SK-N-SH (cell line): ENCODE data around the gene CDK6. TPM values are rescaled to one million over a fixed set of nuclear protein-coding genes. Genes with fewer than 3 reads are reported as not detected.
A peak's percentile ranks its signal among the peaks of the same experiment; 100 is the strongest.

Experiments used
- CTCF ChIA-PET: fragments of 300-600, 350-600 bp; formaldehyde crosslinking; extraction: SDS; loops from one replicate; lab custom pipeline; 2021; lab: Yijun Ruan, JAX
- POLR2A ChIA-PET: fragments of 350-600 bp; sonication (Branson Sonifier 250); formaldehyde crosslinking; extraction: SDS; loops from one replicate; lab custom pipeline; 2020; ENCODE audit warnings: antibody characterized with exemption, inconsistent platforms; lab: Yijun Ruan, JAX
- DNase-seq: peaks from one replicate; pipeline ENCODE4 v3.0.0; 2012
- H2AFZ ChIP-seq: fragments of 200-600 bp; sonication (generic); 2 replicates; pipeline ENCODE4 v1.8.1; 2016; ENCODE audit warnings: antibody characterized with exemption, mild to moderate bottlenecking, low read depth
- H3F3A ChIP-seq: fragments of 200-600 bp; sonication (generic); replicated peaks from 2 replicates; pipeline ENCODE3; 2016; ENCODE audit warnings: antibody characterized with exemption, mild to moderate bottlenecking; ENCODE audit not compliant: insufficient read depth
- H3K27ac ChIP-seq, 2 experiments: fragments of 200-500 bp in 1 of 2; fragments of 200-600 bp in 1 of 2; sonication (Bioruptor generic) in 1 of 2; sonication (generic), shearing (Covaris generic) in 1 of 2; 2 replicates each; pipeline versions ENCODE4 v1.5.1 to v1.6.1; 2014 to 2016; ENCODE audit warnings: low read depth in 2 of 2, inconsistent platforms in 1 of 2, low read length in 1 of 2, mild to moderate bottlenecking in 1 of 2, mixed read lengths in 1 of 2
- H3K27me3 ChIP-seq: fragments of 200-600 bp; sonication (generic), shearing (Covaris generic); 2 replicates; pipeline ENCODE4 v1.6.1; 2016; ENCODE audit warnings: mixed run types; ENCODE audit not compliant: insufficient read depth
- H3K36me3 ChIP-seq, 2 experiments: fragments of 200-500 bp in 1 of 2; fragments of 200-600 bp in 1 of 2; sonication (Bioruptor generic) in 1 of 2; sonication (generic) in 1 of 2; replicated peaks in 1 of 2; 2 replicates each; pipeline versions ENCODE3 to v1.5.1; 2014 to 2016; ENCODE audit warnings: low read length in 1 of 2, mild to moderate bottlenecking in 1 of 2; ENCODE audit not compliant: insufficient read depth in 2 of 2, control insufficient read depth in 1 of 2
- H3K4me1 ChIP-seq, 2 experiments: fragments of 200-500 bp in 1 of 2; fragments of 200-600 bp in 1 of 2; sonication (Bioruptor generic) in 1 of 2; sonication (generic), shearing (Covaris generic) in 1 of 2; 2 replicates each; pipeline versions ENCODE4 v1.5.1 to v1.6.1; 2014 to 2016; ENCODE audit warnings: low read depth in 1 of 2, low read length in 1 of 2, mixed run types in 1 of 2; ENCODE audit not compliant: insufficient read depth in 2 of 2, control insufficient read depth in 1 of 2
- H3K4me2 ChIP-seq: fragments of 200-600 bp; sonication (generic), shearing (Covaris generic); 2 replicates; pipeline ENCODE4 v1.6.1; 2017; ENCODE audit warnings: mixed run types
- H3K4me3 ChIP-seq, 2 experiments: fragments of 200-500 bp in 1 of 2; fragments of 200-600 bp in 1 of 2; sonication (Bioruptor generic) in 1 of 2; sonication (generic), shearing (Covaris generic) in 1 of 2; 2 replicates each; pipeline versions ENCODE4 v1.5.1 to v1.8.1; 2014 to 2016; ENCODE audit warnings: low read depth in 2 of 2, inconsistent platforms in 1 of 2, low read length in 1 of 2, mild to moderate bottlenecking in 1 of 2, mixed read lengths in 1 of 2, moderate library complexity in 1 of 2
- H3K79me2 ChIP-seq: fragments of 200-600 bp; sonication (generic); 2 replicates; pipeline ENCODE4 v1.8.1; 2017; ENCODE audit warnings: mild to moderate bottlenecking; ENCODE audit not compliant: insufficient read depth
- H3K9ac ChIP-seq: fragments of 200-600 bp; sonication (generic); 2 replicates; pipeline ENCODE4 v1.6.1; 2017; ENCODE audit warnings: mixed run types
- H3K9me2 ChIP-seq: fragments of 200-600 bp; sonication (generic); 2 replicates; pipeline ENCODE4 v1.6.1; 2017; ENCODE audit warnings: mixed run types
- H3K9me3 ChIP-seq: fragments of 200-600 bp; sonication (generic); 2 replicates; pipeline ENCODE4 v1.6.1; 2017; ENCODE audit warnings: mixed run types, mild to moderate bottlenecking, moderate library complexity
- H4K20me1 ChIP-seq: fragments of 200-600 bp; sonication (generic); 2 replicates; pipeline ENCODE4 v1.6.1; 2017; ENCODE audit warnings: mild to moderate bottlenecking, mixed run types; ENCODE audit not compliant: insufficient read depth
- CHD2 ChIP-seq: fragments of 150-350 bp; IDR thresholded peaks from 2 replicates; pipeline ENCODE4 v1.6.1; 2018; ENCODE audit warnings: low read length; ENCODE audit not compliant: partially characterized antibody
- FOSL2 ChIP-seq: IDR thresholded peaks from 2 replicates; pipeline ENCODE4 v1.4.0; 2012; ENCODE audit warnings: low read depth, mild to moderate bottlenecking, moderate library complexity, borderline replicate concordance
- FOXJ3 ChIP-seq: sonication (generic); formaldehyde crosslinking; IDR thresholded peaks from 2 replicates; pipeline ENCODE4 v1.5.1; 2020; ENCODE audit warnings: mild to moderate bottlenecking, missing genetic modification reagents
- FOXM1 ChIP-seq: IDR thresholded peaks from 2 replicates; pipeline ENCODE4 v1.4.0; 2012; ENCODE audit warnings: low read depth, mild to moderate bottlenecking
- GATA2 ChIP-seq: sonication (generic); formaldehyde crosslinking; IDR thresholded peaks from 2 replicates; pipeline ENCODE4 v1.5.0; 2020; ENCODE audit warnings: mild to moderate bottlenecking, missing genetic modification reagents
- IRF3 ChIP-seq: fragments of 150-350 bp; IDR thresholded peaks from 2 replicates; pipeline ENCODE4 v1.6.1; 2016; ENCODE audit warnings: mild to moderate bottlenecking, low read depth, low read length
- JUND ChIP-seq: IDR thresholded peaks from 2 replicates; pipeline ENCODE4 v1.4.0; 2012
- MEF2A ChIP-seq: IDR thresholded peaks from 2 replicates; pipeline ENCODE4 v1.4.0; 2012; ENCODE audit warnings: low read depth, borderline replicate concordance
- MXI1 ChIP-seq: IDR thresholded peaks from 2 replicates; pipeline ENCODE4 v1.6.1; 2012; ENCODE audit warnings: mild to moderate bottlenecking, low read depth, low read length, improper control_type of control experiment
- POLR2AphosphoS5 ChIP-seq: IDR thresholded peaks from 2 replicates; pipeline ENCODE4 v1.6.1; 2012; ENCODE audit warnings: low read depth, low read length
- RAD21 ChIP-seq: IDR thresholded peaks from 2 replicates; pipeline ENCODE4 v1.6.1; 2012; ENCODE audit warnings: mild to moderate bottlenecking, low read length
- REST ChIP-seq: IDR thresholded peaks from 2 replicates; pipeline ENCODE4 v1.6.1; 2012; ENCODE audit warnings: mild to moderate bottlenecking, low read depth, low read length, moderate library complexity
- RFX5 ChIP-seq: IDR thresholded peaks from 2 replicates; pipeline ENCODE4 v1.6.1; 2012; ENCODE audit warnings: mild to moderate bottlenecking, improper control_type of control experiment, low read length
- SIN3A ChIP-seq: IDR thresholded peaks from 2 replicates; pipeline ENCODE4 v1.6.1; 2012; ENCODE audit warnings: low read depth, mild to moderate bottlenecking, low read length, moderate library complexity, borderline replicate concordance
- SMC3 ChIP-seq: IDR thresholded peaks from 2 replicates; pipeline ENCODE4 v1.6.1; 2012; ENCODE audit warnings: low read depth, low read length, improper control_type of control experiment
- TAF1 ChIP-seq: IDR thresholded peaks from 2 replicates; pipeline ENCODE4 v1.6.1; 2012; ENCODE audit warnings: low read depth, mild to moderate bottlenecking, low read length, moderate library complexity, borderline replicate concordance
- TCF12 ChIP-seq: IDR thresholded peaks from 2 replicates; pipeline ENCODE4 v1.4.0; 2012
- TEAD4 ChIP-seq: IDR thresholded peaks from 2 replicates; pipeline ENCODE4 v1.4.0; 2012; ENCODE audit warnings: mild to moderate bottlenecking, borderline replicate concordance; ENCODE audit not compliant: insufficient read depth
- YY1 ChIP-seq: IDR thresholded peaks from 2 replicates; pipeline ENCODE4 v1.4.0; 2012; ENCODE audit warnings: low read depth, mild to moderate bottlenecking
- WGBS: methylation state at CpG from one replicate; pipeline ENCODE4 v1.1.6; 2017; ENCODE audit warnings: low lambda C conversion rate; 5-methylcytosine and 5-hydroxymethylcytosine counted together
- polyA plus RNA-seq, 3 experiments: library from polyadenylated mRNA; depleted of rRNA; stranded (reverse); fragments of >200 nt; gene quantifications; 2 replicates each; pipeline ENCODE4 v1.2.3, GENCODE V29; 2012

Gene CDK6
- polyA plus RNA-seq, 1 of the 3 experiments (the other 2 are of a cell fraction): 30.3 TPM

DNA sequence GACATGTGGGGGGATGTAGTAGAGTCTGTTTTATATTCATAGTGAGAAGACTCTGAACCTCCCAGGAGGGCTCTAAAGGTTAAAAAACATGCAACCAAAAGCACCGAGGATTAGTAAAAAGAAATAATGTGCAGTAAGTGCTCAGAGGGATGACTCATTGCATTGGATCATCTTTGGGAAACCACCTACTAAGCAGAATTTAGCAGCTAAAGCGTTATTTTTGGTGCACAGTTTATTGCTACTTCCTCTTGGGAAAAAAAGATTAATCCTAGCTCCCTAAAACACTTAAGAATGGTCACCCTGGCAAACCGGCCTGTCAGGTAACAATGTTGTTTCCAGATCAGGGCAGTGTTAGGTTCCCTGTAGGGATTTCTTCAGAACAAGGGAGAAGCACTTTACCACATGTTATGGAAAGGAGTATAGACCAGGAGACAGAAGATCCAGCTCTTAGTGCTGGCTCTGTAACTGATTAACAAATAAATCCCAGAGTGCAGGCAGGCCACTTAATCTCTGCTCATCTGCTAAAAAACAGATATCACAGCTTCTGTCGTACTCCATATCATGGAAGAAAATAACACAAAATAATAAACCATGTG, 201.4 kb downstream of the CDK6 start (continued):
- 0 out of 2 replicates have a peak, but pooled peaks have one; percentile 34 for TF ChIP-seq REST
- TF ChIP-seq RAD21: 0 out of 2 replicates have a peak, but pooled peaks have one; percentile 2
- peak; percentile 94 for TF ChIP-seq MEF2A
- peak; percentile 70 for TF ChIP-seq MXI1
- no peak for TF ChIP-seq SMC3
- TF ChIP-seq, all 33 proteins: peak for 22

- ChIA-PET POLR2A (no interaction called here), CTCF (interaction anchor here (1.8 to 5.2 kb wide), 3 partner anchors 11 to 199 kb away, joined by 5 to 24 read pairs (median 24); no protein-coding TSS in a partner anchor)
- Histone ChIP-seq H3K4me1 (peaks cover 41 to 56% of the 10 kb centered on the region in 2 experiments), H4K20me1 (no peaks in the 10 kb centered on the region), H3K4me2 (peak overlapping the region; percentile 77), H3K27me3 (no peaks in the 10 kb centered on the region), H3K9me3 (no peaks in the 10 kb centered on the region), H3F3A (peaks cover 75% of the 10 kb centered on the region), H3K27ac (peak overlapping the region; percentile 93 to 98), H3K4me3 (no peak overlapping the region; a peak in 1 of 4 replicates), H2AFZ (no peak overlapping the region), H3K9ac (peak overlapping the region; percentile 65; the same call in 1 of the 2 replicates), H3K79me2 (peaks cover 68% of the 10 kb centered on the region), H3K36me3 (peaks cover 8 to 22% of the 10 kb centered on the region in 2 experiments), H3K9me2 (no peaks in the 10 kb centered on the region)
- WGBS: 21% methylated on average over 1 of the region's 1 CpG
- no peak for TF ChIP-seq IRF3
- no peak for TF ChIP-seq POLR2AphosphoS5
- no peak for TF ChIP-seq MXI1
- TF ChIP-seq YY1: no peak
- TF ChIP-seq CHD2: no peak
- TF ChIP-seq SIN3A: no peak
- no peak for TF ChIP-seq FOSL2
- TF ChIP-seq GATA2 (CRISPR knock-in tag): no peak
- no peak for TF ChIP-seq RFX5
- TF ChIP-seq TCF12: no peak
- TF ChIP-seq TEAD4: no peak
- TF ChIP-seq FOXJ3: no peak
- TF ChIP-seq REST: no peak
- no peak for TF ChIP-seq TAF1
- no peak for TF ChIP-seq FOXM1
- no peak for TF ChIP-seq JUND
- DNase-seq: no peak
These were observed 202.2 kb downstream of the CDK6 start for GRCh38 chr7:92634205-92634604.
